ENCODE measurements around the gene FAM151B.
"Not testable (repeated sequence)": the region's sequence is repeated elsewhere in the genome, so short reads cannot be mapped to it uniquely, and the experiment has no call there.

Gene FAM151B

DNA sequence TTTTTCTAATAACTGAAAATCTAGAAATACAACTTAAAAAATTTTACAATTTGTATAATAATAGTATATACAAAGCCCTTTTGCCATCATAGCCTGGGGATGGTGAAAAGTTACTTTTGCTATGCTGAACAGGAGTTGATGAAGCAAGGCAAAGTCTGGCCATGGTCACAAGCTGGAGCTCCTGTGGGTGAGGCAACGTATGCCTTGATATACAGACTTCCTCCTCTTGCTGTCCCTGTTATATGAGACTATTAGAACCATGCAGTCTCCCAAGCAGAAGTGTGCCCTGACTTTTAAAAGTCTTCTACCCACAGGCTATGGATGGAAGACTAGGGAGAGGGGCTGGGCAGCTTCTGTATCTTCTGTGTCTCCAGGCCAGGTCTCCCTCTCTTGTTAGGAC, 15.7 kb downstream of the FAM151B start:
- no peak for DNase-seq (ENCODE audit: low spot score)

- DNase-seq (ENCODE audit: low spot score), result no peak
Measured at GRCh38 chr5:80504833-80505232, 16.9 kb downstream of the FAM151B start.

- DNase-seq (ENCODE audit: low spot score), result no peak
Measured at GRCh38 chr5:80507663-80508062, 19.8 kb downstream of the FAM151B start.

- no peak for DNase-seq (ENCODE audit: low spot score)
Measured at GRCh38 chr5:80508844-80509243, 20.9 kb downstream of the FAM151B start.

- no peak for DNase-seq (ENCODE audit: low spot score)
Measured at GRCh38 chr5:80509362-80509761, 21.5 kb downstream of the FAM151B start.

- peak; percentile 92 for DNase-seq (ENCODE audit: low spot score)
Measured at GRCh38 chr5:80516826-80517225, 28.9 kb downstream of the FAM151B start.

- DNase-seq (ENCODE audit: low spot score), result no peak
Measured at GRCh38 chr5:80540691-80541090, 52.8 kb downstream of the FAM151B start.

GRCh38 chr5:80541392-80541791, 53.5 kb downstream of the FAM151B start:
- DNase-seq (ENCODE audit: low spot score), result no peak

DNA sequence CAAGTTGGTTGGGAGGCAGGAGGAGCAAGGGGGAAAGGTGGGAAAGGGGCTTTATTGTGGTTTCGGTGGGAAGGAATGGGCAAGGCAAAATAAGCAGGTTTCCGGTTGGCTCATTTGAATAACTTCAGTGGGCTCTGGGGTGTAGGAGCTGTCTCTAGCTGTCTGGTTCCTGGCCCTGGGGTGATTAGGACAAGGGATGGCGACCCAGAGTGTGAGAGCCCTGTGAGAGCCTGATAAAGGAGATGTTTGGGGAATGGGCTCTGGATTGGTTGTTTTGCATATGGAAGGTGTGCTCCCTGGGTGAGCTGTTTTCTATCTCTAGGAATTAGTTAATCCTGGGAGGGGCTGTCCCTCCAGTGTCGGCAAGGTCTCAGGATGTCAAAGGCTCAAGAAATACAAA, 66.7 kb downstream of the FAM151B start:
- no peak for DNase-seq (ENCODE audit: low spot score)

GRCh38 chr5:80555099-80555498, 67.2 kb downstream of the FAM151B start:
- DNase-seq (ENCODE audit: low spot score), result no peak

DNA sequence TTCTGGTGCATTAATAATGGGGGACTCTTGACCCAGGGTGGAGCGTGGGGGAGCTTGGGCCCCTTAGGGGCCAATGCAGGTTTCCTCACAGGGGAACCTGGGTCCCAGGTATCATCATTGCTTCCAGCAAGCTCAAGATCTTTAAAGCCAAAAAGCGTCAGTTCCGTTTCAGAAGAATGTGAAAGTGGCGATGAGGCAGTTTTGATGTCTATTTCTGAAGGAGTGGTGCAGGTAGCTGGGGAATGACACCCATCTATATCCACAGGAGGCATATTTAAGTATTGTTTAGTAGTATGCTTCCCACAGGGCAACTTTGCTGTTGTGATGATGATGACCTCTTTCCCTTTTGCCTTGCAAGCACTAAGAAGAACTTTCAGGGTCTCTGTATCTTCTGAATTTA, 71.3 kb downstream of the FAM151B start:
- no peak for DNase-seq (ENCODE audit: low spot score)

DNA sequence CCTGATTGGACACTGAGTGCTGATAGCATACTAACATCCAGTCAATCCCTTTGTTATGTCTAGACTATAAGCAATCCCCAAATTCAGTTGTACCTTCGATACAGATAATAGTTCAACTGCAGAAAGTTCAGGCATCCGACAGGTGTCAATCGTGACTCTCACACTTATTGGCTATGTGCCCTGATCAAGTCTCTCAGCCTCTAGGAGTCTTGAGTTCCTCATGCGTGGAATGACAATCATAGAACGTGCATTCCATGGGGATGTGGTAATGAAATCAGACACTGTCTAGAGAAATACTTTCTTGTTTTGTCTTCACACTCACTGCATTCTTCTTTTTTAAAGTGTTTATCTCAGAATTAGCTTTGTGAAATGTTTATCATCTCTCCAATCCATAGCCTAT, 77.4 kb downstream of the FAM151B start:
- no peak for DNase-seq (ENCODE audit: low spot score)

- no peak for DNase-seq (ENCODE audit: low spot score)
Measured at GRCh38 chr5:80566711-80567259, 78.9 kb downstream of the FAM151B start.

- no peak for DNase-seq (ENCODE audit: low spot score)
Measured at GRCh38 chr5:80568251-80568650, 80.4 kb downstream of the FAM151B start.

DNA sequence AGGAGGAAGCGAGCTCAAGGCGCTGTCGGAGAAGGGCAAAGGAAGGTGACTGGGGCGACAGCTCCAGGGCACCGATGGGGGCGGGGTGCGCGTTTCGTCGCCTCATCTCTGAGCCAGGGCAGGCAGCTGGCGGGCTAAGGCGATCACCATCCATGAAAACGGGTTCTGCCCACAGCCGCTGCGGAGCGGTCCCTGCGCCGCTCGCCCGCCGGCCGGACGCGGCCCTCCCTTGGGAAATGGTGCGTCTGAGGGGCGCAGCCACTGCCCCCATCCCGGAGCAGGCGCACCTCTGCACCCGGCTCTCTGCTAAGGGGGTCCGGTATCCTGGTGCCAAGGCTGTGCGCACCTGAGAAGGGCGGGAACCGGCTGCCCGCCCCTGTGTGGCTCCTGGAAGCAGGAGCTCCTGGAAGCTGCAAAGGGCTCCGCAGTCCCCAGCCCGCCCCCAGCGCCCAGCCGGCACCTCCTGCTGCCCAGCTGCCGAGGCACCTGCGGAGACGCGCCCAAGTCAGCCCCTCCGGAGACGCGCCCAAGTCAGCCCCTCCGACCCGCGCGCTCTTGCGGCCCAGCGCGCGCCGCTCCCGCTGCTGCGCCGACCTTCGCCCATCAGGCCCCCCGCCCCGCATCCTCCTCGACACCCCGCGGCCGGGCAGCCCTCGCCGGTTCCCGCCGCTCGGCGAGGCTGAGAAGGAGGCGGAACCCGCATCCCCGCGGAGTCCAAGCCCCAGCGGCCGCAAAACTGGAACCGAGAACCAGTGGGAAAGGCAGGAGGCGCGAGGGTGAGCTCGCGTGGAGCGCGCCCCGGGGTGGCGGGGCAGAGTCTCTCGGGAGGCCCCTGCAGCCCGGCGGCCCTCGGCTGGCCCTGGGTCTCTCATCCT, 81.4 kb downstream of the FAM151B start:
- no peak for DNase-seq (ENCODE audit: low spot score)

GRCh38 chr5:80569961-80570786, 82.3 kb downstream of the FAM151B start, which contains the start of gene ANKRD34B:
Gene ANKRD34B, minus strand, starts transcription at chr5:80570280. Its CDS starts 10,261 bp downstream, at chr5:80560019.
- no peak for DNase-seq (ENCODE audit: low spot score)

- DNase-seq (ENCODE audit: low spot score), result no peak
Measured at GRCh38 chr5:80573062-80573461, 85.2 kb downstream of the FAM151B start.

GRCh38 chr5:80576383-80576782, 88.5 kb downstream of the FAM151B start:
- no peak for DNase-seq (ENCODE audit: low spot score)

DNA sequence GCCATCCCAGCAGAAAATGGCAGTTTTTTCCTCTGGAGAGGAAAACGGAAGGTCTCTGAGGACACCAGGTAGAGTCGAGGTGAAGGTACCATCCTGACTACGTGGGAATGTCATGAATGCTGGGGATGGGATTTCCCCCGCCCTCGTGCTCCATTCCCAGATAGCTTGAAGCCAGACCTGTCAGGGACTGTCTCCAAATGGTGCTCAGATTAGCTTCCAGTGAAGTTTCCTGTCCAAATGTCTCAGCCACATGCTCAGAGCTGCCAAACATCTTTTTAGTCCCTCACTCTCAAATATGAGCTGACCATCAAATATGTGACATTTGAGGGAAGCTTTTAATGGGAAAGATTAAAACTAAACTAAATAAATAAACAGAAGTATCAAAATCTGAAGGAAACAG, 89.8 kb downstream of the FAM151B start:
- no peak for DNase-seq (ENCODE audit: low spot score)

GRCh38 chr5:80579050-80579449, 91.2 kb downstream of the FAM151B start:
- DNase-seq (ENCODE audit: low spot score), result no peak

GRCh38 chr5:80580291-80580690, 92.4 kb downstream of the FAM151B start:
- DNase-seq (ENCODE audit: low spot score), result not testable (repeated sequence)

DNA sequence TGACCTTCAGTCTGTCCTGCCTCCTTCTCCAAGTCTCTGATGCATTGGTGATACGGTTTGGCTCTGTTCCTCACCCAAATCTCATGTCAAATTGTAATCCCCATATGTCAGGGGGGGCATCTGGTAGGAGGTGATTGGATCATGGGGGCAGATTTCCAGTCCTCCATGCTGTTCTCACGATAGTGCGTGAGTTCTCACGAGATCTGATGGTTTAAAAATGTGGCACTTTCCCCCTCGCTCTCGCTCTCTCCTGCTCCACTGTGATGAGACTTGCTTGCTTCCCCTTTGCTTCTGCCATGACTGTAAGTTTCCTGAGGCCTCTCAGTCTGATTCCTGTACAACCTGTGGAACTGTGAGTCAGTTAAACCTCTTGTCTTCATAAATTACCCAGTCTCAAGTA, 96.9 kb downstream of the FAM151B start:
- DNase-seq (ENCODE audit: low spot score), result no peak

Data from RKO (cell line).